BE2C (cell line): ENCODE measurements around the gene GCN1.
A peak's percentile ranks its signal among the peaks of the same experiment; 100 is the strongest.
"Not testable (repeated sequence)": the region's sequence is repeated elsewhere in the genome, so short reads cannot be mapped to it uniquely, and the experiment has no call there.

Experiments used
- DNase-seq: peaks from one replicate; pipeline ENCODE4 v3.0.0-alpha.2; 2020
- H3K27me3 ChIP-seq: fragments of 250-450 bp; sonication (Bioruptor Pico); 2 replicates; pipeline ENCODE4 v1.5.1; 2020; ENCODE audit warnings: mild to moderate bottlenecking
- H3K36me3 ChIP-seq: fragments of 250-450 bp; sonication (Bioruptor Pico); 2 replicates; pipeline ENCODE4 v1.5.1; 2020; ENCODE audit warnings: mild to moderate bottlenecking
- H3K4me1 ChIP-seq: fragments of 250-450 bp; sonication (Bioruptor Pico); 2 replicates; pipeline ENCODE4 v1.5.1; 2020
- H3K4me3 ChIP-seq: 2 replicates; pipeline ENCODE4 v1.5.1; 2011; ENCODE audit warnings: low read depth, low read length
- H3K9me3 ChIP-seq: fragments of 250-450 bp; sonication (Bioruptor Pico); 2 replicates; pipeline ENCODE4 v1.5.1; 2020
- CTCF ChIP-seq: IDR thresholded peaks from 2 replicates; pipeline ENCODE4 v1.5.1; 2012; ENCODE audit warnings: mild to moderate bottlenecking, low read depth, low read length

Gene GCN1

GRCh38 chr12:120199595-120200306 lies 5.2 kb upstream of the GCN1 start:
- DNase-seq, result no peak
- H3K36me3 ChIP-seq, result peaks cover 60% of the 10 kb centered on the region

GRCh38 chr12:120199025-120199424 lies 4.5 kb upstream of the GCN1 start:
- peaks cover 4% of the 10 kb centered on the region; the same call in 1 of the 2 replicates for H3K4me1 ChIP-seq
- TF ChIP-seq CTCF, result no peak
- peaks cover 61% of the 10 kb centered on the region for H3K36me3 ChIP-seq

More at GRCh38 chr12:120199595-120200306, 5.2 kb upstream of the GCN1 start:
- Histone ChIP-seq H3K4me1 (peaks cover 4% of the 10 kb centered on the region; the same call in 1 of the 2 replicates), H3K4me3 (peak overlapping the region; percentile 76), H3K27me3 (no peaks in the 10 kb centered on the region), H3K9me3 (no peaks in the 10 kb centered on the region)
- TF ChIP-seq CTCF, result no peak

GRCh38 chr12:120197542-120197887 lies 3.0 kb upstream of the GCN1 start:
- H3K4me1 ChIP-seq, result peaks cover 4% of the 10 kb centered on the region
- TF ChIP-seq CTCF, result no peak
- H3K9me3 ChIP-seq, result no peaks in the 10 kb centered on the region
- H3K27me3 ChIP-seq, result no peaks in the 10 kb centered on the region
- no peak overlapping the region; the same call in 1 of the 2 replicates for H3K4me3 ChIP-seq
- no peak for DNase-seq
- peaks cover 65% of the 10 kb centered on the region for H3K36me3 ChIP-seq

More at GRCh38 chr12:120199025-120199424, 4.5 kb upstream of the GCN1 start:
- H3K4me3 ChIP-seq, result peak overlapping the region; percentile 76
- DNase-seq, result no peak
- H3K9me3 ChIP-seq, result no peaks in the 10 kb centered on the region
- H3K27me3 ChIP-seq, result no peaks in the 10 kb centered on the region

GRCh38 chr12:120196817-120197541 lies 2.5 kb upstream of the GCN1 start:
- H3K4me3 ChIP-seq, DNase-seq, H3K4me1 ChIP-seq, H3K27me3 ChIP-seq, H3K9me3 ChIP-seq: not testable (repeated sequence)
- H3K36me3 ChIP-seq, result peaks cover 68% of the 10 kb centered on the region

GRCh38 chr12:120196363-120196762 lies 1.8 kb upstream of the GCN1 start:
- Histone ChIP-seq H3K36me3 (peaks cover 69% of the 10 kb centered on the region), H3K4me1 (peaks cover 4% of the 10 kb centered on the region), H3K27me3 (no peaks in the 10 kb centered on the region), H3K9me3 (no peaks in the 10 kb centered on the region), H3K4me3 (no peak overlapping the region)
- no peak for TF ChIP-seq CTCF
- DNase-seq, result no peak

- peaks cover 69% of the 10 kb centered on the region for H3K36me3 ChIP-seq
- H3K9me3 ChIP-seq, result no peaks in the 10 kb centered on the region
- H3K4me1 ChIP-seq, result no peaks in the 10 kb centered on the region; the same call in 1 of the 2 replicates
- no peaks in the 10 kb centered on the region for H3K27me3 ChIP-seq
- H3K4me3 ChIP-seq, result peak overlapping the region; percentile 89
- TF ChIP-seq CTCF, result no peak
- no peak for DNase-seq
Measured at GRCh38 chr12:120194226-120194533, 335 bp downstream of the GCN1 start.

GRCh38 chr12:120193286-120193685 lies 1.2 kb downstream of the GCN1 start:
- Histone ChIP-seq H3K36me3 (peaks cover 69% of the 10 kb centered on the region), H3K4me3 (peak overlapping the region; percentile 89)
- DNase-seq, H3K9me3 ChIP-seq, H3K27me3 ChIP-seq, H3K4me1 ChIP-seq: not testable (repeated sequence)
